Nephron (organoid): ENCODE data around the gene LRSAM1.

Experiments
- H3K27ac Mint-ChIP-seq, 3 experiments: 2 replicates each; pipeline ENCODE4 v1.8.0; 2020; ENCODE audit warnings: mixed read lengths in 3 of 3, mild to moderate bottlenecking in 2 of 3, moderate library complexity in 1 of 3
- H3K27me3 Mint-ChIP-seq: 2 replicates; pipeline ENCODE4 v1.8.0; 2021; ENCODE audit warnings: low read depth, mild to moderate bottlenecking, moderate library complexity, mixed read lengths
- H3K36me3 Mint-ChIP-seq: 2 replicates; pipeline ENCODE4 v1.8.0; 2020; ENCODE audit warnings: low read depth, mixed read lengths
- H3K4me1 Mint-ChIP-seq: 2 replicates; pipeline ENCODE4 v1.8.0; 2020; ENCODE audit warnings: mixed read lengths
- H3K4me3 Mint-ChIP-seq, 3 experiments: 2 replicates each; pipeline ENCODE4 v1.8.0; 2020; ENCODE audit warnings: mild to moderate bottlenecking in 3 of 3, mixed read lengths in 3 of 3, moderate library complexity in 2 of 3
- H3K9me3 Mint-ChIP-seq: 2 replicates; pipeline ENCODE4 v1.8.0; 2020; ENCODE audit warnings: mixed read lengths
- TF ChIP-seq, protein P1 (sequence below), 3 experiments: fragments of 200-600 bp; sonication (generic); IDR thresholded peaks; one replicate each; pipeline ENCODE4 v1.5.0; 2021; ENCODE audit warnings: antibody characterized with exemption in 3 of 3; ENCODE audit not compliant: unreplicated experiment in 3 of 3

The LRSAM1 gene

GRCh38 chr9:127524373-127524772 lies 73.1 kb downstream of the LRSAM1 start:
- TF ChIP-seq, protein P1, sequence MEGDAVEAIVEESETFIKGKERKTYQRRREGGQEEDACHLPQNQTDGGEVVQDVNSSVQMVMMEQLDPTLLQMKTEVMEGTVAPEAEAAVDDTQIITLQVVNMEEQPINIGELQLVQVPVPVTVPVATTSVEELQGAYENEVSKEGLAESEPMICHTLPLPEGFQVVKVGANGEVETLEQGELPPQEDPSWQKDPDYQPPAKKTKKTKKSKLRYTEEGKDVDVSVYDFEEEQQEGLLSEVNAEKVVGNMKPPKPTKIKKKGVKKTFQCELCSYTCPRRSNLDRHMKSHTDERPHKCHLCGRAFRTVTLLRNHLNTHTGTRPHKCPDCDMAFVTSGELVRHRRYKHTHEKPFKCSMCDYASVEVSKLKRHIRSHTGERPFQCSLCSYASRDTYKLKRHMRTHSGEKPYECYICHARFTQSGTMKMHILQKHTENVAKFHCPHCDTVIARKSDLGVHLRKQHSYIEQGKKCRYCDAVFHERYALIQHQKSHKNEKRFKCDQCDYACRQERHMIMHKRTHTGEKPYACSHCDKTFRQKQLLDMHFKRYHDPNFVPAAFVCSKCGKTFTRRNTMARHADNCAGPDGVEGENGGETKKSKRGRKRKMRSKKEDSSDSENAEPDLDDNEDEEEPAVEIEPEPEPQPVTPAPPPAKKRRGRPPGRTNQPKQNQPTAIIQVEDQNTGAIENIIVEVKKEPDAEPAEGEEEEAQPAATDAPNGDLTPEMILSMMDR (IDR thresholded peaks at IDR 0.05; ENCODE audit: unreplicated experiment in 3 of 3): no peak
- Mint-ChIP-seq H3K27ac (peak overlapping the region in 1 of 3 experiments; percentile 28), H3K36me3 (peaks cover 61% of the 10 kb centered on the region), H3K4me1 (peaks cover 32% of the 10 kb centered on the region), H3K9me3 (peaks cover 6% of the 10 kb centered on the region), H3K27me3 (no peaks in the 10 kb centered on the region), H3K4me3 (no peak overlapping the region)

DNA sequence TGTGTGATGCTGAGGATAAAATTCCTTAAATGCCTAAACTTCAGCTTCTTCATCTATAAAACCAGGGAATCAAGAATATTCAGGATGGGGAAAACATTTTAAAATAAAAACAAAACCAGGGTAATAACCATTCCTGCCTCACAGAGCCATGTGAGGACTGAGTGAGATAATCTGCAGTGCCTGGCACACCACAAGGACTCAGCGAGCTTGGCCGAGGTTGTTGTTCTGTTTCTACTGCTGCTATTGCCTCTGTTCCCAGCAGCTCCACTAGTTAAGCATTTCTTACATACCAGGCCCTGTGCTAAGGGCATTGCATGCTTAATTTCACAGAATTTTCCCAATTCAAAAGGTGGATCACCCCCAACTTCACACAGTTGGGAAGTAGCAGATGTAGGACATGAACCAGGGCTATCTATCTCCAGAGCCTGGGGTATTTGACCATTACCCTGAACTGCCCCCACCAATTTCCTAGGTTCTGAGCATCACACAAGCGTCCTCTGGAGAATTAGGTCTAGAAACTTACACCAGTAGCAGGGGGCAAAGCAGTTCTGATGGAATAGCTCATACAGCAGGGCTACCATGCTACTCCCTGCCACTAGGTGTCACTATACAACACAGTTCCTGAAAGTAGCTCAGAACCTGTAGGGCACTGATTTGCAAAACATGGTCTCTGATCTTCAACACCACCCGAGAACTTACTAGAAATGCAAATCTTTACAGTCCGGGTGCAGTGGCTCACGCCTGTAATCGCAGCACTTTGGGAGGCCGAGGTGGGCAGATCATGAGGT lies 74.3 kb downstream of the LRSAM1 start:
- Mint-ChIP-seq H3K36me3 (peaks cover 62% of the 10 kb centered on the region), H3K9me3 (peaks cover 6% of the 10 kb centered on the region), H3K27me3 (no peaks in the 10 kb centered on the region), H3K4me1 (peaks cover 28% of the 10 kb centered on the region), H3K4me3 (no peak overlapping the region), H3K27ac (peak overlapping the region in 1 of 3 experiments; percentile 14)
- TF ChIP-seq, protein P1 (IDR thresholded peaks at IDR 0.05; ENCODE audit: unreplicated experiment in 3 of 3): peak in 2 of 3 experiments; percentile 25 to 29

DNA sequence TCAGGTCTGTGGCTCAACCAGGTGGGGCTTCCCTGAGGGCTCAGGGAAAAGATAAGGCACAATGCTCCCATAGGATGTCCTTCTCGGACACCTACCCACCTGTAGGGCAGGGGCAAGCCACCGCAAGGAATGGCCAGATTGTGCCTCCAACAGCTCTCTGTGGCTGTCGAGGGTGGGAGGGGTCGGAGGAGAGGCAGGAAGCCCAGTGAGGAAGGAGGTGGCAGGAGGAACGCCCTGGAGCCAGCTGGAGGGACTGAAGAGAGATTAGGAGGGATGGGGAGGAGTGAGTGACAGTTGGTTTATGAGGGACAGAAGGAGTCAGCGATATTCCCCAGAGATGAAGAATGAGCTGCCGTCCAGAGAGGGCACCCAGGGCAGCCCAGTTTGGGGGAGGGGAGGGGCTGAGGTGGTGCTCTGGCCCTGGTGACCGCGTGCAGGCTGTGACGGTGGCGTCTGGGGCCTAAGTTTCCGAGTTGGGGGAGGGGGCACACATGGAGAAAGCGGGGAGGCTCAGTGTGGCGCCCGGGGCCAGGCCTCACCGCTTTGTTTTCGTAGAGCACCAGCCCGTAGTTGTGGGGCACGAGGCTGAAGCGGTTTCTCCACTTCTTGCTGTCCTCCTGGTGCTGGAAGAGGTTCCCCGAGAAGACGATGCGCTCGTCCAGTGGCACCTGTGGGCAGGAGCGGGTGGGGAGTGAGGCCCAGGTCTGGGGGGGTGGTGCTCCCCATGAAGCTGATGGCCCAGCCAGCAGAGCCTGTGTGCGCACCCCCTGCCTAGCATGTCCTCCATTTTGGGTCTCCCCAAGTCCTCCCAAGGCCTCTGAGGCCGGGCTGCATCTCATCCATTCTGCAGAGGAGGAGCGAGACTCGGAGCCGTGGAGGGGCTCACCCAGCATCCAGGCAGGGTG lies 75.6 kb downstream of the LRSAM1 start:
- Mint-ChIP-seq H3K4me1 (peaks cover 21% of the 10 kb centered on the region), H3K27me3 (no peaks in the 10 kb centered on the region), H3K4me3 (no peak overlapping the region), H3K36me3 (peaks cover 57% of the 10 kb centered on the region), H3K27ac (peak overlapping the region in 2 of 3 experiments; percentile 23 to 44), H3K9me3 (peaks cover 6% of the 10 kb centered on the region)
- TF ChIP-seq, protein P1 (IDR thresholded peaks at IDR 0.05; ENCODE audit: unreplicated experiment in 3 of 3): no peak

DNA sequence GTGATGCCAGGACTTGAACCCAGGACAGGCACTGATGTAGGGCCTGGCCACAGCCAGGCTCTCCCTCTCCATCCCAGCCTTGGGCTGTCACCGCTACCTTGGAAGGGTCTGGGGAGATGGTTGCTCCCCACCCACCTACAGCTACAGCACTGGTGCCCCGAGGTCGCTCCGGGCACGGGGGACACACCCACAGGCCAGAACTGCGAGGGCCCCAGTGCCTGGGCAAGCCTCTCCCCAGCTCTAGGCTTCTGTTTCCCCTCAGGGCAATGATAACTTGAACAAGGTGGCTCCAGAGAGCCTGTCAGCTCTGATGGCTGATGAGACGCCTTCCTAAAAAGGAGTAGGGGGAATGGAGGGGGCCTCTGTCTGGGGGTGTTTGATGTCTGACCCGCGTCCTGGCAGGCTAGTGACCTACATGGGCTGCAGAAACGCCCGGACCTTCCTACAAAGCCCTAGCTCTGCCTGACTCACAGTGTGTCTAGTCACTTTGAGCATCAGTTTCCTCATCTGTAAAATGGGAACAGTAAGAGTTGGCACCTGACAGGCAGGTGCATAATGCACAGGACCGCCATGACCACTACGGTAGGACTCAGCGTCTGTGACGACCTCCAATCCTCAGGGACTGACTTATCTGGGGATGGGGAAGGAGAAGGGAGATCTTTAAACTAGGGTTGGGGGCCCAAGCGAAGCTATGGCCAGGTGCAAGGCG lies 76.4 kb downstream of the LRSAM1 start:
- Mint-ChIP-seq H3K4me3 (no peak overlapping the region), H3K27ac (peak overlapping the region; percentile 5 to 74 (median 72)), H3K27me3 (no peaks in the 10 kb centered on the region), H3K9me3 (peaks cover 6% of the 10 kb centered on the region), H3K36me3 (peaks cover 54% of the 10 kb centered on the region), H3K4me1 (peaks cover 15% of the 10 kb centered on the region)
- TF ChIP-seq, protein P1 (IDR thresholded peaks at IDR 0.05; ENCODE audit: unreplicated experiment in 3 of 3): no peak

GRCh38 chr9:127528422-127529251 lies 77.3 kb downstream of the LRSAM1 start:
- peaks cover 13% of the 10 kb centered on the region for H3K4me1 Mint-ChIP-seq
- TF ChIP-seq, protein P1 (IDR thresholded peaks at IDR 0.05; ENCODE audit: unreplicated experiment in 3 of 3): no peak
- peaks cover 45% of the 10 kb centered on the region for H3K36me3 Mint-ChIP-seq
- no peak overlapping the region for H3K4me3 Mint-ChIP-seq
- H3K9me3 Mint-ChIP-seq: peaks cover 6% of the 10 kb centered on the region
- H3K27ac Mint-ChIP-seq: peak overlapping the region; percentile 47 to 74 (median 72)
- no peaks in the 10 kb centered on the region for H3K27me3 Mint-ChIP-seq
